Measurements from ENCODE around the gene KCNJ6. TPM values are rescaled to one million over a fixed set of nuclear protein-coding genes. Genes with fewer than 3 reads are reported as not detected.

The KCNJ6 gene
- total RNA-seq, 1 donor from 2014 or later: 10.5 TPM

- no peak for DNase-seq (ENCODE audit: extremely low spot score, unreplicated experiment)
- Mint-ChIP-seq H3K27me3 (ENCODE audit: unreplicated experiment) (no peaks in the 10 kb centered on the region), H3K27ac (ENCODE audit: unreplicated experiment) (no peak overlapping the region), H3K4me3 (ENCODE audit: unreplicated experiment) (no peak overlapping the region), H3K9me3 (ENCODE audit: unreplicated experiment) (peaks cover 12% of the 10 kb centered on the region), H3K36me3 (ENCODE audit: unreplicated experiment) (no peaks in the 10 kb centered on the region), H3K4me1 (ENCODE audit: unreplicated experiment) (no peaks in the 10 kb centered on the region)
- TF ChIP-seq CTCF (IDR thresholded peaks at IDR 0.05): peak; percentile 81
These were observed 215.5 kb downstream of the KCNJ6 start for GRCh38 chr21:37700641-37701202.

DNA sequence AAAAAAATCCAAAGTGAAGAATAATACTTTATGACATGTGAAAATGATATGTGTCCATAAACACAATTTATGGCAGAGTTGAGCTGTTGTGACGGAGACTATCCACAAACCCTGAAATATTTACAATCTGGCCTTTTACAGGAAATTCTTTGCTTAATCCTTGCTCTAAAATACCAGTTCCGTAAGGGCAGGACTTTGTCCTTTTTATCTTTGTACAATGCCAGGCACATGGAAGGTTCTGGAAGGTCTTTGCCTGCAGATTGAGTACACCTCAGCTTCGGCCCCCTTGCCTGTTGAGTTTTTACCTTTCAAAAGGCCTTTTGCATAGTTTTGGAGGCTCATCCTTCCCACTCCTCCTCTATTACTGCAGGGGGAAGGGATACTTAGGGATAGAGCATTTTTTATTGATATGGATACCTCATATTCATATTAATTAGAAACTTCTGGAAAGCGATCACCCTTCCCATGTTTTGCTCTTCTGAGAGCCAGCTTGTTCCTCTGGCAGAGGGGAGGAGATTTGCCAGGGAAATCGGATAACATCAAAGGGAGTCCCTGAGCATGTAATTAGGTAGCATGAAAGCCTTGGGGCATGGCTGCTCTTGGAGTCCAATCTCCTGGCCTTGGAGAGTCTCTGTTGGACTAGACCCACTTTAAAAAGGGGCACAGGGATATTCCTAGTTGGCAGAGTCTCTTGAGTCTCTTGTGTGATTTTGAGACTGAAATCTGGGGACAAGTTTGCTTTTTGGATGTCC lies 217.1 kb downstream of the KCNJ6 start:
- Mint-ChIP-seq H3K27me3 (ENCODE audit: unreplicated experiment) (no peaks in the 10 kb centered on the region), H3K27ac (ENCODE audit: unreplicated experiment) (no peak overlapping the region), H3K4me1 (ENCODE audit: unreplicated experiment) (no peaks in the 10 kb centered on the region), H3K9me3 (ENCODE audit: unreplicated experiment) (peaks cover 12% of the 10 kb centered on the region), H3K4me3 (ENCODE audit: unreplicated experiment) (no peak overlapping the region), H3K36me3 (ENCODE audit: unreplicated experiment) (no peaks in the 10 kb centered on the region)
- no peak for TF ChIP-seq CTCF (IDR thresholded peaks at IDR 0.05)
- DNase-seq (ENCODE audit: extremely low spot score, unreplicated experiment): no peak

GRCh38 chr21:37696936-37697335 lies 219.3 kb downstream of the KCNJ6 start:
- Mint-ChIP-seq H3K4me1 (ENCODE audit: unreplicated experiment) (no peaks in the 10 kb centered on the region), H3K27me3 (ENCODE audit: unreplicated experiment) (no peaks in the 10 kb centered on the region), H3K4me3 (ENCODE audit: unreplicated experiment) (no peak overlapping the region), H3K27ac (ENCODE audit: unreplicated experiment) (no peak overlapping the region), H3K36me3 (ENCODE audit: unreplicated experiment) (no peaks in the 10 kb centered on the region), H3K9me3 (ENCODE audit: unreplicated experiment) (peaks cover 12% of the 10 kb centered on the region)
- TF ChIP-seq CTCF (IDR thresholded peaks at IDR 0.05): no peak
- DNase-seq (ENCODE audit: extremely low spot score, unreplicated experiment): no peak

GRCh38 chr21:37695111-37695510 lies 221.1 kb downstream of the KCNJ6 start:
- TF ChIP-seq CTCF (IDR thresholded peaks at IDR 0.05): no peak
- H3K27ac Mint-ChIP-seq (ENCODE audit: unreplicated experiment): no peak overlapping the region
- no peak overlapping the region for H3K4me3 Mint-ChIP-seq (ENCODE audit: unreplicated experiment)
- no peaks in the 10 kb centered on the region for H3K36me3 Mint-ChIP-seq (ENCODE audit: unreplicated experiment)
- H3K4me1 Mint-ChIP-seq (ENCODE audit: unreplicated experiment): no peaks in the 10 kb centered on the region
- peaks cover 12% of the 10 kb centered on the region for H3K9me3 Mint-ChIP-seq (ENCODE audit: unreplicated experiment)
- DNase-seq (ENCODE audit: extremely low spot score, unreplicated experiment): no peak
- no peaks in the 10 kb centered on the region for H3K27me3 Mint-ChIP-seq (ENCODE audit: unreplicated experiment)

DNA sequence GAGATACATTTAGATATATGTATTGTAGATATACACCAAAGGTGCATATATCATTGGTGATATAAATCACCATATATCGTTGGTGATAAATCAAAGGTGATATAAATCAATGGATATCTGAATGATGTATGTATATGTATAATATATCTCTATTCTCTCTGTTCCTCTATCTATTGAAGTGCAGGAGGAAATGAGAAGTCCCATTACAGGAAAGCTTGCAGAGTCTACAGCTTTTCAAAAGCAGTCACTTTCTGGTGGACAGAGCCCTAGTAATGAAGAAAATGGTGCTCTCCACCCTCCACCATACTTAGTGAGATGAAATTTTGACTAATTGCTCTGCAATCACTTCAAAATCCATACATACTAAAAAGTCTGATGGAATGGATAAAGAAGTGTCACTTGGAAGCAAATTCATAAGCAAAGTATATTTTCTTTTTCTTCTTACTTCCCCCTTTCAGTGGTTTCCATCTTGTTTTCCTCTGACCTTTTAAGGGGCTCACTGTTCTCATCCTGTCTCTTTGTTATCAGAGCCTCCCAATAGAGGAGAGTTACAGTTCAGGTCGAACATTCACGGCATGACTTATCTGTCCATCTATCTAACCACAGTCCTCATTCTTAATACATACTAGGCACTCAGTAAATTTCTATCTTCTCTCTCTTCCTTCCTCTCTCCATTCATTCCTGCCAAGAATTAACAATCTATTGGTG lies 227.2 kb downstream of the KCNJ6 start:
- no peaks in the 10 kb centered on the region for H3K36me3 Mint-ChIP-seq (ENCODE audit: unreplicated experiment)
- DNase-seq (ENCODE audit: extremely low spot score, unreplicated experiment): no peak
- H3K4me1 Mint-ChIP-seq (ENCODE audit: unreplicated experiment): peaks cover 8% of the 10 kb centered on the region
- no peaks in the 10 kb centered on the region for H3K9me3 Mint-ChIP-seq (ENCODE audit: unreplicated experiment)
- no peak overlapping the region for H3K4me3 Mint-ChIP-seq (ENCODE audit: unreplicated experiment)
- H3K27ac Mint-ChIP-seq (ENCODE audit: unreplicated experiment): no peak overlapping the region
- H3K27me3 Mint-ChIP-seq (ENCODE audit: unreplicated experiment): no peaks in the 10 kb centered on the region
- TF ChIP-seq CTCF (IDR thresholded peaks at IDR 0.05): no peak

All from osteocyte (in vitro differentiated cells).